Left lung (tissue), 10 donors: Measurements from ENCODE around the gene CYB5R2. TPM values are rescaled to one million over a fixed set of nuclear protein-coding genes. Genes with fewer than 3 reads are reported as not detected.
A peak's percentile ranks its signal among the peaks of the same experiment; 100 is the strongest.
"Not testable (repeated sequence)": the region's sequence is repeated elsewhere in the genome, so short reads cannot be mapped to it uniquely, and the experiment has no call there.

Experiments used
- ATAC-seq: fragments of 200-7000 bp; cut with Tn5 transposase; one replicate; pipeline ENCODE4 v1.9.1; 2020; ENCODE audit warnings: moderate library complexity
- DNase-seq, 4 donors: peaks; one replicate each; pipeline ENCODE4 v3.0.0-alpha.2; 2013 to 2020
- H3K27ac ChIP-seq, 2 donors: fragments of 200-600 bp; sonication (generic) in 1 of 2; one replicate each; pipeline versions ENCODE4 v1.5.0 to v1.8.0; 2020 to 2021
- H3K27me3 ChIP-seq, 2 donors: fragments of 200-600 bp; sonication (generic) in 1 of 2; one replicate each; pipeline versions ENCODE4 v1.5.0 to v1.8.0; 2020 to 2021
- H3K36me3 ChIP-seq, 2 donors: fragments of 200-600 bp; sonication (generic) in 1 of 2; one replicate each; pipeline versions ENCODE4 v1.5.0 to v1.8.0; 2020 to 2021
- H3K4me1 ChIP-seq, 2 donors: fragments of 200-600 bp; one replicate each; pipeline ENCODE4 v1.8.0; 2021
- H3K4me3 ChIP-seq, 2 donors: fragments of 200-600 bp; sonication (generic) in 1 of 2; one replicate each; pipeline versions ENCODE4 v1.5.0 to v1.8.0; 2020 to 2021; ENCODE audit warnings: mild to moderate bottlenecking in 1 of 2
- H3K9me3 ChIP-seq, 2 donors: fragments of 200-600 bp; sonication (generic) in 1 of 2; one replicate each; pipeline versions ENCODE4 v1.5.0 to v1.8.0; 2020 to 2021
- CTCF ChIP-seq, 2 donors: fragments of 200-600 bp; sonication (generic) in 1 of 2; IDR thresholded peaks; one replicate each; pipeline versions ENCODE4 v1.5.0 to v1.8.0; 2021; ENCODE audit warnings: antibody characterized with exemption in 2 of 2
- intact Hi-C, 2 donors: fragments of 100-400 bp; cut with DNase I; formaldehyde crosslinking; loops; one replicate each; pipeline versions ENCODE4 v1.11.2 to v1.14.2; 2022
- polyA plus RNA-seq, 6 donors: library from polyadenylated mRNA; unstranded; fragments of 120-200 nt; gene quantifications; one replicate each; pipeline ENCODE4 v1.2.1, GENCODE V29; 2013; ENCODE audit not compliant: insufficient read length in 6 of 6
- total RNA-seq, 2 donors: library from RNA; stranded (reverse); fragmentation: NEBNext Ultra II Directional; extraction: Animal tissue kit (Norgen Biotek cat#: 25700); gene quantifications; one replicate each; pipeline ENCODE4 v1.2.1, GENCODE V29; 2021
- donor health status: DM: no; HTN: yes; CAD: no.
- donor health status: DM: no; HTN: no; CAD: no.

CYB5R2 gene
- total and polyA plus RNA-seq, 8 donors, result 7.9 to 22.4 (median 17.3) TPM

- Histone ChIP-seq H3K4me1 (no peaks in the 10 kb centered on the region), H3K36me3 (peaks cover 0 to 8% of the 10 kb centered on the region in 2 donors), H3K27me3 (peaks cover 0 to 3% of the 10 kb centered on the region in 2 donors), H3K4me3 (no peak overlapping the region), H3K9me3 (no peaks in the 10 kb centered on the region), H3K27ac (no peak overlapping the region)
- ATAC-seq (no peak), DNase-seq (no peak)
- intact Hi-C loops, result loop anchor here in 1 of 2 donors (5.0 kb wide), 1 partner anchor 94 kb away; no protein-coding TSS in a partner anchor
- TF ChIP-seq CTCF (IDR thresholded peaks at IDR 0.05), result no peak
Observed at GRCh38 chr11:7666292-7666866, 6.9 kb downstream of the CYB5R2 start.

GRCh38 chr11:7665473-7666291 lies 7.6 kb downstream of the CYB5R2 start:
- H3K4me1 ChIP-seq, result no peaks in the 10 kb centered on the region
- no peaks in the 10 kb centered on the region for H3K9me3 ChIP-seq
- no peak overlapping the region for H3K27ac ChIP-seq
- peak; percentile 51 to 94 (median 80) for DNase-seq
- peak; percentile 87 to 90 for TF ChIP-seq CTCF (IDR thresholded peaks at IDR 0.05)
- peak; percentile 100 for ATAC-seq
- H3K36me3 ChIP-seq, result peaks cover 0 to 8% of the 10 kb centered on the region in 2 donors
- no peak overlapping the region for H3K4me3 ChIP-seq
- intact Hi-C loops, result loop anchor here in 1 of 2 donors (5.0 kb wide), 1 partner anchor 93 kb away; no protein-coding TSS in a partner anchor
- H3K27me3 ChIP-seq, result no peaks in the 10 kb centered on the region

- Histone ChIP-seq H3K9me3 (no peaks in the 10 kb centered on the region), H3K4me3 (no peak overlapping the region), H3K27me3 (no peaks in the 10 kb centered on the region), H3K4me1 (no peaks in the 10 kb centered on the region), H3K27ac (no peak overlapping the region), H3K36me3 (peaks cover 0 to 8% of the 10 kb centered on the region in 2 donors)
- ATAC-seq, result no peak
- DNase-seq, result no peak
- TF ChIP-seq CTCF (IDR thresholded peaks at IDR 0.05), result no peak
- intact Hi-C loops, result loop anchor here in 1 of 2 donors (5.0 kb wide), 1 partner anchor 93 kb away; no protein-coding TSS in a partner anchor
Observed at GRCh38 chr11:7664867-7665266, 8.4 kb downstream of the CYB5R2 start.

- H3K36me3 ChIP-seq, H3K27ac ChIP-seq, DNase-seq, intact Hi-C loops, H3K4me3 ChIP-seq, H3K9me3 ChIP-seq, ATAC-seq, H3K4me1 ChIP-seq, H3K27me3 ChIP-seq: not testable (repeated sequence)
Observed at GRCh38 chr11:7663531-7663930, 9.8 kb downstream of the CYB5R2 start.

- no peak overlapping the region for H3K27ac ChIP-seq
- H3K4me3 ChIP-seq, result no peak overlapping the region
- intact Hi-C loops, result no loop called here
- peaks cover 0 to 33% of the 10 kb centered on the region in 2 donors for H3K36me3 ChIP-seq
- ATAC-seq (peak; percentile 98), DNase-seq (peak in 2 of 4 donors; percentile 47 to 70)
- no peaks in the 10 kb centered on the region for H3K4me1 ChIP-seq
- H3K27me3 ChIP-seq, result no peaks in the 10 kb centered on the region
- peak in 1 of 2 donors; percentile 35 for TF ChIP-seq CTCF (IDR thresholded peaks at IDR 0.05)
- H3K9me3 ChIP-seq, result no peaks in the 10 kb centered on the region
Observed at GRCh38 chr11:7657306-7658025, 15.8 kb downstream of the CYB5R2 start.
